HEK293 (cell line): Measurements from ENCODE around the gene SRGN.

Experiments used
- CTCF ChIP-seq: fragments of 450-650 bp; formaldehyde crosslinking; IDR thresholded peaks from 2 replicates; pipeline ENCODE4 v1.5.1; 2016; ENCODE audit warnings: missing biosample characterization, missing genetic modification characterization
- ZNF121 ChIP-seq: fragments of 450-650 bp; formaldehyde crosslinking; IDR thresholded peaks from 2 replicates; pipeline ENCODE4 v1.5.1; 2016; ENCODE audit warnings: missing biosample characterization, missing genetic modification characterization

GRCh38 chr10:69073736-69074364 is 14.1 kb upstream of the SRGN start:
- TF ChIP-seq CTCF (no peak), ZNF121 (tag by site-specific recombination) (no peak)
